ENCODE measurements around the gene NPPB. TPM values are rescaled to one million over a fixed set of nuclear protein-coding genes. Genes with fewer than 3 reads are reported as not detected.

Gene NPPB
- polyA plus RNA-seq, 1 donor = not detected

GRCh38 chr1:11881749-11882441 lies 23.1 kb upstream of the NPPB start:
- no peak for DNase-seq

- no peak for DNase-seq
Measured at GRCh38 chr1:11880911-11881748, 22.4 kb upstream of the NPPB start.

DNA sequence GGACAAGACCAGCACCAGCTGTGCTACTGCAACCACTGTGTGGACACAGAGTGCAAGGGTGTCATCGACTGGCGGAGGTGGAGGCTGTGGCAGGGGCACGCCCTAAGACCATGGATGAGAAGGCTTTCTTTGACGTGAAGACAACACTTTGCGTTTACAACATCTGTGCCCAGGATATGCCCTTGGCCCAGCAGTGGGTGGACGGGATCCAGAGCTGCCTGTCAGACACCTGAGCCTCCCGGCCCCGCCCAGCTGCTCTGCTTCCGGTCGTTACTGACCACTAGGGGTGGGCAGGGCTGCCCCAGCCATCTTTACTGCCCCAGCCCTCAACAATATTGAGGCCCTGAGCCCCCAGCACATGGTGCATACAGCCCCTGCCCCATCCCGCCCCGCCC lies 21.4 kb upstream of the NPPB start:
- no peak for DNase-seq

- no peak for DNase-seq
Measured at GRCh38 chr1:11879311-11880180, 20.8 kb upstream of the NPPB start.

DNA sequence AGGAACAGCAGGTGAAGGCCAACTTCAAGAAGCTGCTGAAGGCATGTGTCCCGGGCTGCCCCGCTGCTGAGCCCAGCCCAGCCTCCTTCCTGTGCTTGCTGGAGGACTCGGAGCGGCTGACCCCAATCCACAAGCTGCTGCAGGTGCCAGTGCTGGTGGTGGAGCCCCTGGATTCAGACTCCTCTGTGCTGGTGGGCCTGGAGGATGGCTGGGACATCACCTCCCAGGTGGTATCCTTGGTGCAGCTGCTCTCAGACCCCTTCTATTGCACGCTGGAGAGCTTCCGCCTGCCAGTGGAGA lies 20.1 kb upstream of the NPPB start:
- DNase-seq = no peak

- no peak for DNase-seq
Measured at GRCh38 chr1:11878081-11878890, 19.5 kb upstream of the NPPB start.

- peak; percentile 54 for DNase-seq
Measured at GRCh38 chr1:11877074-11877473, 18.3 kb upstream of the NPPB start.

DNA sequence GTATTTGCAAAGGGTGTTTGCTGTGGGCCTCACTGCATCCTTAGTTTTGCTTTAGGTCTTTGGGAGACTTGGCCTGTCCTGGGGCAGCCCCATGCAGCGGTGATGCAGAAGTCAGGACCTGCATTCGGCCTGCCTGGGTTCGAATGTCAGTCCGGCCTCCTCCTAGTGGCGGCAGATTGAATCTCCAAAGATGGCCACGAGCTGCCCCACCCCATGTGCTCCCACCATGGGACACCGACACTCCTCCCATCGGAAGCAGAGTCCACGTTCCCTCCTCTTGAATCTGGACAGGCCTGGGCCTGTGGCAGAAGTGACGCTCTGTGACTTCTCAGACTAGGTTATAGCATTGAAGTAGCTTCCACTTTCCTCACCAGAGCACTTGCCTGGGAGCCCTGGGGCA lies 16.3 kb upstream of the NPPB start:
- DNase-seq = no peak

- DNase-seq = no peak
Measured at GRCh38 chr1:11874624-11875023, 15.9 kb upstream of the NPPB start.

GRCh38 chr1:11874258-11874562 lies 15.5 kb upstream of the NPPB start:
- no peak for DNase-seq

- DNase-seq = no peak
Measured at GRCh38 chr1:11873395-11874257, 14.9 kb upstream of the NPPB start.

DNA sequence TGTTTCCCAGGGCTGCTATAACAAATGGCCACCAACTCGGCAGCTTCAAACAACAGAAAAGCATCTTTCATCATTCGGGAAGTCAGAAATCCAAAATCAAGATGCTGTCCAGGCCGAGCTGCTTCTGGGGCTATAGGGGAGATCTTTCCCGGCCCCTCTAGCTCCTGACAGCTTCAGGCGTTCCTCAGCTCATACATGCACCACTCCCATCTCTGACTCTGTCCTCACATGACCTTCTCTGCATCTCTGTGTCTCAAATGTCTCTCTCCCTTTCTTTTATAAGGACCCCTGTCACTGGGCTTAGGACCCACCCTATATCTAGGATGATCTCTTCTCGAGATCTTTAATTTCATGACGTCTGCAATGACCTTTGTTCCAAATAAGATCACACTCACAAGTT lies 13.8 kb upstream of the NPPB start:
- no peak for DNase-seq

- DNase-seq = no peak
Measured at GRCh38 chr1:11869650-11870207, 11.0 kb upstream of the NPPB start.

GRCh38 chr1:11869104-11869503 lies 10.4 kb upstream of the NPPB start:
- no peak for DNase-seq

DNA sequence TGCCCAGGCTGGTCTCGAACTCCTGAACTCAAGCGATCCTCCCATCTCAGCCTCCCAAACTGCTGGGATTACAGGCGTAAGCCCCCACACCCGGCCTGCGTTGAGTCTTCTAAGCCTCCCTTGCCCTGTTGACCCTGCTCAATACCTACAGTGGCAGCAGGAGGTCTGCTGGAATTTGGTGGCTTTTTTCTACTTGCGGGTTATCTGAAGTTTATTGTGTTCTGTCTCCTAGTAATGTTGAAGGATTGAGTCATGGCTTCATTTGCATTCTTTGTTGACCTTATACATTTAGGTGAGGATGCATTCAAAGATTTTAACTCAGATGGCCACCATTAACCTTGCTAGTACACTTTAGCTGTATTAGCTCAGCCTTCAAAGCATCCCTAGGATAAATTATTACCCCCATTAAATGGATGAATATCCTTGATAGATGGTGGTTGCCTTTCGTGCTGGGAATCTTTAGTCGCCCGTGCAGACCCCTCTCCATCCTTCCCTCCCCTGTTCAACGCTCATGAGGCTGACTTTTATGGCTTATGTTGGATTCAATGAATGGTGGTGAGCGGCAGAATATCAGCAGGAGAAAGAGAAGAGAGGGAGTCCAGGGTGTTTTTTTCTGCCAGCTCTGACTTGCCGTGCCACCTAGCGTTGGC lies 9.7 kb upstream of the NPPB start:
- DNase-seq = no peak

DNA sequence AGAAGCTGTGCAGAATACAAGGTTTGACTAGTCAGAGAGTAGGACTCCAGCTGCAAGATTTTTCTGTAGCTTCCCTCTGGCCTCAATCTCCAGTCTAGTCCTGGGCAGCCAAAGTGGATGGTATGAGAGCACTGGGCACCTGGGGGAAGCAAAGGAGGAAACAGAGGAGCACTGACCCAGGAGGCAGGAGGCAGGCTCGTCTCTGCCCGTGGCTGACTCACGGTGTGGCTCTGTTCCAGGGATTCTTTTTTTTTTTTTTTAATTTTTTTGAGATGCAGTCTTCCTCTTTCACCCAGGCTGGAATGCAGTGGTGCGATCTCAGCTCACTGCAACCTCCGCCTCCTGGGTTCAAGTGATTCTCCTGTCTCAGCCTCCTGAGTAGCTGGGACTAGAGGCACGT lies 4.1 kb upstream of the NPPB start:
- no peak for DNase-seq

- no peak for DNase-seq
Measured at GRCh38 chr1:11860587-11860986, 1.8 kb upstream of the NPPB start.

GRCh38 chr1:11860083-11860482 lies 1.3 kb upstream of the NPPB start:
- no peak for DNase-seq

DNA sequence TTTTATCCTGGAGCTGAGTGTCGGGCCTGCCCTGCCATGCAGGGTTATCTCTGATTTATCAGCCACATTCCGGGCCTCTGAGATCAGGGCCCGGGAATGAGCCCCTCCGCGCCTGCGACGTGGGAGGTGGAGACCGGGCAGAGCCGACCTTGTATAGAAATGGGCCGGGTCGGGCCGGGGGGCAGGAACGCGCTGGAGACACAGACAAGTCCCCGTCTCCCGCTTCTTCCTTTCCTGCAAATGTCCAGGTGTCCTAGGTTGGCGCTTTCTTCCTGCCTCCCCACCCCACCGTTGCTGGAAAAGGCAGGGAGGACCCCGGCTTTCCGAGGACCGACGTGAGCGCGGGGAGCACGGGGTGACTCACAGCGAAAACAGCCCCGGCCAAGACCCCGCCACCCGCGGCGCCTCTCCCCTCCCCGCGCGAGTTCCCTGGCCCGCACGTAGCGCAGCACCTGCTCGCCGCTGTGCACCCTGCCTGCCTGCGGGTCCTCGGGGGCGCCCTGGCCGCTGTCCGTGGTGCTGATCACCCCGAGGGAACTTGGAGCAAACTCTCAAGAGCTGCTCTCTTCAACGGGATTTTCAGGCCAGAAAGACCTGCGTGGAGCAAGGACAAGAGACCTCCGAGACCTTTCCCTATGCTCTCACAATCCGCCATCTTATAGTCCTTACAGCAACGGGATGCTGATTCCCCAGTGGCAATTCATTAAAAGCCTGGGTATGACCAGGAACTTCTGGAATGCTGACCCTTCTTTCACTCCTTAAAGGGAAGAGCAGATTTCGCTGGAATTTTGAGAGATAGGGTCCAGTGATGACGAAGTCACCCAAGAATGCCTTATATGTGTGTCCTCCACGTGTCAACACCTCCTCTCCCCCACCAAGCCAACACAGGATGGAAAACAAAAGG lies 475 bp upstream of the NPPB start:
- peak; percentile 69 for DNase-seq
